ENCODE results near the gene PCDH12.

The PCDH12 gene

DNA sequence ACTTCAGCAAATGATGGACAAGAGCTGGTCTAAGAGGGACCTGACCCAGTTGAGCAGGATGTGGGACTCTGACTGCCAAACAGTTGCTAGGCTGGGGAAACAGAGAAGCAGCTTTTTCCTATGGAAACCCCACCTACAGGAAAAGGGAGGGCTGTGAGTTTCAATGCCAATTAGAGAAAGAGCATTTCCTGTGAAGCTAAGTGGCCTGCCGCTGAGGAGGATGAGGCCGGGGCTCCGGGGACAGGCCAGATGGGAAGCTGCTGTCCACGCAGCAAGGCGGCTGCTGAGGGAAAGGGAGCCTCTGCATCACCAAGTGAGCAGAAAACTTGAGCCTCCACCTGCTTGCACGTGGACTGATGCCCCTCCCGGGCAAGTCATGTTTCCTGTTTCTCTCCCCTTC is at the start of gene PCDH12:
Gene PCDH12, minus strand, starts transcription at position 90 of the 400 bp plus-strand sequence. CDS start 351 bp downstream, outside the sequence.
- peak; percentile 20 for DNase-seq

DNA sequence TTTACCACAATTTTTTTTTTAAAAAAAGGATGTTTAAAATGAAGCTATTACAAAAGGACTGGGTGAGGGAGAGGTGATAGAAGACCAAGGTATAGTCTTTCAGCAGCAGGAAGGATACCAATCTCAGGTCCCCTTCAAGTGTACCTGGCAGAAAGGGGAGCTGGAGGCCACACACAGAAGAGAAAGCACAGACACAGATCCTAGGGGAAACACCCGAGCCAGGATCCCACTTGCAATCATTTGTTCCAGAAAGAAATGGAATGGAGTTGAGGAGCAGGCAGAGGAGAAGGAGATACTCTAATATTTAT is 49.2 kb upstream of the PCDH12 start:
- DNase-seq, result no peak

DNA sequence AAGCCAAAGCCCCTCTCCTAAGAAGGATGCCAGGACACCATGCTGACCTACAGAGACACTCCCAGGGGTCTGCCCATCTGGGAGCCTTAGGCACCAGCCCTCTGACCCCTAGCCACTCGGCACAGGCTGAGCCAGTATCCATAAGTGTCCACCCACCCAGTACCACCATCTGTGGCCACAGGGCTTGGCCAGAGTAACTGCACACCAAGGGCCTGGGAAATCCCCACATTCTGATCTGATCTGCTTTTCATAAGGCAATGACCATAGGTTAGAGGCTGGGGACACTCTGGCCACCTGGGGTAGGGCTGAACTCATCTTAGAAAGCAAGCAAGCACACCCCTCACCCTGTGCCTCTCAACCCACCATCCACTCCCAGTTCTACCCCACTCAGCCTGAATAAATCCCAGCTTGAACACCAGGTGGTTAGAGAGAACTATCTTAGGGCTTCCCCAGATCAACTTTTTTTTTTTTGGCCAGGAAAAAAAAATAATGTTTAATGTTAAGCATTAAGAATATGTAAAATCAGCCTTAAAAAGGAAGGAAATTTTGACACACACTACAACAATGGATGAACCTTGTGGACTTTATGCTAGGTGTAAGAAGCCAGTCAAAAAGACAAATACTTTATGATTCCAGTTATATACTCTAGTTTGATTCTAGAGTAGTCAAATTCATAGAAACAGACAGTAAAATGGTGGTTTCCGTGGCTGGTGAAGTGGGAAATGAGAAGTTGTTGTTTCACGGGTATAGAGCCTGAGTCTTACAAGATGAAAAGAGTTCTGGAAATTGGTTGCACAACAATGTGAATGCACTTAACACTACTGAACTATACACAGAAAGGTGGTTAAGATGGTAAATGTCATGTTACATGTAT is 48.6 kb upstream of the PCDH12 start:
- peak; percentile 31 for DNase-seq

- DNase-seq, result no peak
These were observed 45.3 kb upstream of the PCDH12 start for GRCh38 chr5:142003266-142003800.

- peak; percentile 13 for DNase-seq
These were observed 42.9 kb upstream of the PCDH12 start for GRCh38 chr5:142000704-142001484.

- no peak for DNase-seq
These were observed 42.2 kb upstream of the PCDH12 start for GRCh38 chr5:142000173-142000572.

GRCh38 chr5:141997358-141997960 is 39.5 kb upstream of the PCDH12 start:
- no peak for DNase-seq

GRCh38 chr5:141995656-141996055 is 37.7 kb upstream of the PCDH12 start:
- DNase-seq, result no peak

- no peak for DNase-seq
These were observed 36.6 kb upstream of the PCDH12 start for GRCh38 chr5:141994511-141995136.

DNA sequence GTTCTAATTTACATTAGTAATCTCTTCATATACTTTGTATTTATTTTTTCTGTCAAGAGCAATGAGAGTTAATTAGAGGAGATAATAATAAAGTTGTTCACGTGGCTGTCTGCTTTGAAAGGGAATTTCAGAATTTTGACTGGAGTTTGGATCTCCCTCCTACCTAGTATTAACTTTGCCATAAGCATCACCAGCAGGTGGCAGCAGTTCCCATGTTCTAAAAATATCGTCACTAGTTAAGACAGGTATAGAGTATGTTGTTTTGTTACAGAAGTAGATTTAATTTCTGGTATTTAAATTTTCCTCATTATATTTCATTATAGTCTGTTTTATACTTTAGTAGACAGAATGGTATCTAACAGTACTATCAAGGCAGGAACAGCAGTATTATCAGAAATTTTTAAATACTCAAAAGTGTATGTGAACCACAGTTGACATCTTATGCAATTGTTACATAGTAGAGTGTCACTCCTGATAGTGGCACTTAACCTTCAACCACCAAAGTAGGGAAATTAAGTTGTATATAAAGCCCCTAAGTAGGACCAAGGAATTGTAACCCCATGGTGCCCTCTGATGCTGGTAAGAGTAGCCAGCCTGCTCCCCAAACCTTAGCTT is 34.5 kb upstream of the PCDH12 start:
- DNase-seq, result peak; percentile 82

DNA sequence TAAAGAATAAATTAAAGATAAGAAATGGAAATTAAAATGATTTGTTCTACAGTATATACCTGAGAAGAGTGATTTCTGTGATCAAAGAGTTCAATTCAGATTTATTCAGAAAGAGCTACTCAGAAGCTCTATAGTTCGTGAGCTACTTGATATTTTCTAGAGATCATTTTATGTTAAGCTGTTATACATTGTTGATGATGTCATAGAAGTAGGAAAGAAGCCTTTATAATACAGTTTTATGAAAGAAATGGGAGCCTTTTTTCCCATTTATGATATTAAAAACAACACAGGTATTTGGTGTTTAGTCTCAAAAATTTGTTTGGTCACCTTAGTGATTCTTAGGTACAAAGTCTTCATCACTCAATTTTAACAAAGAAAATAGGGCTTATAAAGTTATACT is 31.7 kb upstream of the PCDH12 start:
- DNase-seq, result no peak

GRCh38 chr5:141986072-141986471 is 28.1 kb upstream of the PCDH12 start:
- DNase-seq, result no peak

GRCh38 chr5:141982626-141983025 is 24.6 kb upstream of the PCDH12 start:
- no peak for DNase-seq

GRCh38 chr5:141978389-141978788 is 20.4 kb upstream of the PCDH12 start:
- no peak for DNase-seq

GRCh38 chr5:141976176-141976575 is 18.2 kb upstream of the PCDH12 start:
- DNase-seq, result no peak

GRCh38 chr5:141973871-141974595 is 16.0 kb upstream of the PCDH12 start:
- DNase-seq, result no peak

DNA sequence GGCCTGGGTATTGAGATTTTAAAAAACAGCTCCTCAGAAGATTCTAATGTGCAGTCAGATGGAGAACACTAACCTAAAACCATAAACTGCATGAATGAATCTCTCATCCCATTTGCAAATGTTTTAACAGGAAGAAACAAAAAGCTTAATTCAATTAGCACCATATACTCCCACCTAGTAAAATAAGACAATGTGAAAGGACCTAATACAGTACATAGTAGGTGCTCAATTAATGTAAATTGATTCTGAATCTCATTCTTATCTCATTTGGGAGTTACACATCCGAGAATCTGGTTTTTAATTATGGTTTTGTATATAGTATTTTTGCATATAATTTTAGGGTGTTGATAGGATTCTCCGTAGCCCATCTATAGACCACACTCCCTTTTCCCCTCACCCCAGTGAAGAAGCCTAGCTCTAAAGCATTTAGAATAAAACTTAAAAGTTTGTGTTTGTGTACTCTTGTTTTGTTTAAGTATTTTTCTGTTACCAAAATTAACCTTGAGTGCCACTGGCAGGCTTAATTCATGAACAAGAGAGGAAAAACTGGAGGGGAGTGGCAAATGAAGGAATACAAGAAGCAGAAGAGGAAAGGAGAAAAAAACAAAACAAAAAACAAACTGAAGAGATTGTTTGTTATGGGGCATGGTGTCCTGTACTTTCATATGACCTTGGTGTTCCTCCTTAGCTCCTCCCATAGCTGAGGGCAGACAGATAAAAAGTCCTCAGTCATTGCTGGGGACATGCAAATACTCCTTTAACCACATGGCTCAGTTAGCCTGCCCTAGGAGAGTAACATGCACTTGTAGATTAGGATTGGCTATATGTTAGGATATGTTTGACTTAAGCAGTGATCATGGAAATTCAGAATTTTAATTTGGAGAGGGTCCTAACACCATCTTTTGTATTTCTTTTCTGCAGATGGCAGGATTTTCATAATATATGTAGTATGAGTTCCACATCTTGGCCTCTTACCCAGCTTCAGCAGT is 12.1 kb upstream of the PCDH12 start:
- DNase-seq, result peak; percentile 34

DNA sequence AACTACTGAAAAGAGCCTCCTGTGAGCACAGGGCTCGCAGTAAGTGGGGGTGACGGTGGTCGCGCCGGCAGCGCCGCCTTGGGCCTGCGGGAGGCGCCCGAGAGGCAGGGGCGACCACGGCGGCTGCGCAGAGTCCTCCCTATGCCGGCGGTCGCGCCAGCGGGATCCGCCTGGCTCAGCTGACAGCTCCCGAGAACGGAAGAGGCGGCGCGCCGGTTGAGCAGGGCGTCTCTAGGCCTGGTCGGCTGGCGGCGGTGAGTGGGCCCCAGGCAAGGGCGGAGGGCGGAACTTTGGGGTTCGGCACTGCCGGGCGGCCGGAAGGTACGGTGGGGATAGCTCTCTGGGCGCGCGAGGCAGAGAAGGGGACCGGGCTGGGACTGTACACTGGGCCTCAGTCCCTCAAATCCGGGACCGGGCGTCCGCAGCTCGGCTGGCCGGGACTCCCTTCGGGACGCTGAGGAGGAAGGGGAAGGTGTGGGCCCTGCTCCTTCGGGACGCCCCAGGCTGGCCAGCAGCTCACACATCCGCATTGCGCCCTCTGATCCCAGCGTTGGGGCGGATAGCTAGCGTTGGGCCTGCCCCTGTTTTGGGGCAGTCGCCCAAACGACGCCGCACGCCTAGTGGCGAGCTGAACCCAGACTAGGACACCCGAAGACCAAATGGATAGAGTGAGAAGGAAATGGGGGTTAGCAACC is 11.1 kb upstream of the PCDH12 start, which contains the start of gene RNF14:
Gene RNF14, plus strand, starts transcription at position 192 of the 695 bp plus-strand sequence. CDS start 4,484 bp downstream, outside the sequence.
- DNase-seq, result peak; percentile 94

DNA sequence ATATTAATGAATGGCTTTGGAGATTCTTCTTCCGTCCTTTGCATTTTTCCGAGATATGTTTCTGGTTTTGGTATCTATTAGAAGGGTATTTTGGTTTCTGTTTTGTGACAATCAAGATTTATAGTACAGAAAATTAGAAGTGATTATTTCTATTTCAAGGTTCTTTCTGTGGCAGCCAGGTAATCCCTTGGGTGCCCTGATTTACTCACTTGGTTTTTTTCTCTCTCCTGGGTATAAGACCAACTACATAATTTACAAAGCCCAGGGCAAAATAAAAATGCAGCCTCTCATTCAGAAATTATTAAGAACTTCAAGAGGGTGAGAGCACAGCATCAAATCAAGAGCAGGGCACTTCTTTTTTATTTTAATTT is 8.9 kb upstream of the PCDH12 start:
- DNase-seq, result no peak

Data from CD4-positive, alpha-beta T cell treated with Interleukin-17A for 1 hour (primary cell).